HG03378 (cell line): Measurements from ENCODE around the gene ANKFY1.
"Not testable (repeated sequence)": the region's sequence is repeated elsewhere in the genome, so short reads cannot be mapped to it uniquely, and the experiment has no call there.

Experiments used
- ATAC-seq: cut with Tn5 transposase; IDR thresholded peaks from one replicate; pipeline ENCODE4 v1.9.1; 2021; ENCODE audit warnings: mild to moderate bottlenecking, moderate library complexity; ENCODE audit not compliant: unreplicated experiment

Gene ANKFY1

DNA sequence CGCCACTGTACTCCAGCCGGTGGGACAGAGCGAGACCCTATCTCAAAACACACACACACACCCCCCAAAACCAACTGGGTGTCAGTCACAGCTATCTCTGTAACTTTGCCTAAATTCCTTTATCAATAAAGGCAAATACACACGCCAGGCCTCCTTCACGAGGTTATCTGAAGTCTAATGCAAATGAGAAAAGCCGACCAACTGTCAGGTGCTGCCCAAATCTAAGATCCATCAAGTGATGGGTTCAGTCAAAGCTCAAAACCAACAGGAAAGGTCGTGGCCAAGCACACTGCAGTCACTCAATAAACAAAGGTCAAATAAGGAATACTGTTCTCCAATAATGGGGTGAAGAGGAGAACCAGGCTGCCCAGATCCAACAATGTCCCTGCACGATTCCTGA is 1.1 kb downstream of the ANKFY1 start:
- no peak for ATAC-seq

DNA sequence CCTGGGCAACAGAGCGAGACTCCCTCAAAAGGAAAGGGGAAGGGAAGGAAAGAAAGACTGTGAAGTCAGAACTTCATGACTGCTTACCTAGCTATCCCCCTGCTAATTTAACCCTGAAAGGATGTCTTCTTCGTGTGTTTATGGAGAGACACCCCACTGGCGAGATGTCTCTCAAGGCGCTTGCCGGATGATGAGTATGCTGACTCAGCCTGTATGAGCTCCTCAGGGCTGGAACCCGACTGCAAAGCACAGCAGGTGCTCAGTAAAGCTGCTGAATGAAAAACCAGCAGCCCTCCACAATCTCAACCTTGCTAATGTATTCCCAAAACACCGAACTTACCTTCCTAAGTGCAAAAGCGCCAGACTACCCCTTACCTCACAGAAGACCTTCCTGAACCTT is 2.3 kb downstream of the ANKFY1 start:
- ATAC-seq, result no peak

DNA sequence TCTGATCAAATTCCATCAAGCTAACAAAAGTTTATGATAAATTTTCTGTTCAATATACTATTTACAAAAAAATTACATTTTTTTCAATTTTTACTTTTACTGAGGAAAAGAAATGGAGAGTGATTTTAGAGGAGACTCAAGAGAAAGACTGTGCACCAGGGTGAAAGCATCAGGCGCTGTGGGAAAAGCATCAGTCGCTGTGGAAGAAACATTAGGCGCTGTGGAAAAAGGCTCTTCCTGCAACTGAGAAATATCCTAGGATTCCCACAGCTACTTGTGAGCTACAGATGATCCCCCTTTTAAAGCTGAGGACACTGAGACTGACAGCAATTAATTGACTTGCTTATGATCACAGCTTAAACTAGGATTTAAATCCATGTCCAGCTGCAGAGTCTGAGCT is 4.9 kb downstream of the ANKFY1 start:
- no peak for ATAC-seq

DNA sequence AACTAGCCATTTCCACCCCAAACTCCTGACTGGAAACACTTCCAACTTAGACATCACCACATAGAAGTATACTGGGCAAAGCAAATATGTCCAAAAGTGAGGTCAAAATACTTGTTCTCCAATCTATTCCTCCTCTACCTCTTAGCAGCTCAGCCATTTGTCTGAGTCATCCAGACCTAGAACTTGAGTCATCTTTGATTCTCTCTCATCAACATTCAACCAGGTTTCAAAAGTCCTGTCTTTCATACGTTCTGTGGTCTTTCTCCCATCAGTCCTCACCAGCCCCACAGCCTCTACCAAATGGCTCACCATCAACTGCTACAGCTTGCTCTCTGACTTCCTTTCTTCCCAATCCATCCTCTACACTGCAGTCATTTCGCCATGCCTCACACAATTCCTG is 6.8 kb downstream of the ANKFY1 start:
- no peak for ATAC-seq

GRCh38 chr17:4255271-4255670 is 8.5 kb downstream of the ANKFY1 start:
- not testable (repeated sequence) for ATAC-seq

DNA sequence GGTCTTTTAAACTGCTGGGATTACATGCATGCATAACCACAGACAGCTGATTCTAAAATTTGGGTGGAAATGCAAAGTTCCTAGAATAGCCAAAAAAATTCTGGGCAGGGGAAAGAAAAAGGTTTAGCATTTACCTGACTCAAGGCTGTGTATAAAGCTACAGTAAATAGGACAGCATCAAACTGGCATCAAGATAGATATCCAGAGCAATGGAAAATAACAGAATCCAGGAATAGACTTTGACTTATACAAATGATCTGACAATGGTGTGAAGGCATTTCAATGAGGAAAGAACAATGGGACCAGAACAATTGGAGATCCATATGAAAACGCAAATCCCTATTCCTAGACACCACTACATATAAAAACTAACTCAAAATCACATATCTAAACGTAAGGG is 12.9 kb downstream of the ANKFY1 start:
- ATAC-seq, result no peak

GRCh38 chr17:4249452-4250029 is 14.2 kb downstream of the ANKFY1 start:
- ATAC-seq, result no peak

- ATAC-seq, result no peak
Observed at GRCh38 chr17:4248504-4249277, 15.1 kb downstream of the ANKFY1 start.

GRCh38 chr17:4247971-4248388 is 15.8 kb downstream of the ANKFY1 start:
- ATAC-seq, result no peak

DNA sequence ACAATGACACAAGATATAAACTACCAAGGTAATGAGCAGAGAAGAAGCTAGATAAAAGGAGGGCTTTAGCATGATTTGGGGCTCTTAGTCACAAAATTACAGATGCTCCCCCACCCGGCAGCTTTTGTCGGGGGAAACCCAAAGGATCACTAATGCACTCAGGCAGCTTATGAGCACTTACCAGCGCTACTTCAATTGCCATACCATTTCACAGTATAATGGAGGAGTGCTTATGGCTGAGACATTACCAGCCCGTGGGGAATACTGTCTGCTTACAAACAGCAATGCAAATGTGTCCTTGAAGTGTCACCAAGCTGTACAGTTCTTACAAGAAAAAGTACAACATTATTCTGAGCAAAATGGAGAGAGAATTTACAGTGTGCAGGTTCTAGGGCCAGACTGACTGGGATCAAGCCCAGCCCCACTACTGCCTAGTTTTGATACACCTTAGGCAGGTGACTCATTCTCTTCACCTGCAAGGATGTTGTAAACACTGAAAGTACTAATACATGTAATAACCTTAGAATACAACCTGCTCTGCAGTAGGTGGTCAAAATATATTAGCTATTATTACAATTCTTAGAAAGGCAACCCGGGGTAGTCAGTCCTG is 16.3 kb downstream of the ANKFY1 start:
- ATAC-seq, result no peak

GRCh38 chr17:4246674-4247073 is 17.1 kb downstream of the ANKFY1 start:
- ATAC-seq, result no peak

DNA sequence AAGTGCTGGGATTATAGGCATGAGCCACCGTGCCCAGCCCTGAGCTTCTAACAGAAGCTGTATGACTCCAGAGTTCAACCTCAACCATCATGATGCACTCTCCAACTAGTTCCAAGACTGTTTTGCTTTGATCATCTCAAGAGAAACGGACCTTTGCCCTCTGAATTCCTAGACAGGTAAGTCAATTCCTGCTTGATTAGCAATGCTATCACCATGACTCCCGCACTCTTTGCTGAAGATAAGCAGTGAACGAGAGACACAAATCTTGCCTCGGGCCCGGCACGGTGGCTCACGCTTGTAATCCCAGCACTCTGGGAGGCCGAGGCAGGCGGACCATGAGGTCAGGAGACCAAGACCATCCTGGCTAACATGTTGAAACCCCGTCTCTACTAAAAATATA is 22.2 kb downstream of the ANKFY1 start:
- ATAC-seq, result no peak

- ATAC-seq, result no peak
Observed at GRCh38 chr17:4236456-4236855, 27.3 kb downstream of the ANKFY1 start.

DNA sequence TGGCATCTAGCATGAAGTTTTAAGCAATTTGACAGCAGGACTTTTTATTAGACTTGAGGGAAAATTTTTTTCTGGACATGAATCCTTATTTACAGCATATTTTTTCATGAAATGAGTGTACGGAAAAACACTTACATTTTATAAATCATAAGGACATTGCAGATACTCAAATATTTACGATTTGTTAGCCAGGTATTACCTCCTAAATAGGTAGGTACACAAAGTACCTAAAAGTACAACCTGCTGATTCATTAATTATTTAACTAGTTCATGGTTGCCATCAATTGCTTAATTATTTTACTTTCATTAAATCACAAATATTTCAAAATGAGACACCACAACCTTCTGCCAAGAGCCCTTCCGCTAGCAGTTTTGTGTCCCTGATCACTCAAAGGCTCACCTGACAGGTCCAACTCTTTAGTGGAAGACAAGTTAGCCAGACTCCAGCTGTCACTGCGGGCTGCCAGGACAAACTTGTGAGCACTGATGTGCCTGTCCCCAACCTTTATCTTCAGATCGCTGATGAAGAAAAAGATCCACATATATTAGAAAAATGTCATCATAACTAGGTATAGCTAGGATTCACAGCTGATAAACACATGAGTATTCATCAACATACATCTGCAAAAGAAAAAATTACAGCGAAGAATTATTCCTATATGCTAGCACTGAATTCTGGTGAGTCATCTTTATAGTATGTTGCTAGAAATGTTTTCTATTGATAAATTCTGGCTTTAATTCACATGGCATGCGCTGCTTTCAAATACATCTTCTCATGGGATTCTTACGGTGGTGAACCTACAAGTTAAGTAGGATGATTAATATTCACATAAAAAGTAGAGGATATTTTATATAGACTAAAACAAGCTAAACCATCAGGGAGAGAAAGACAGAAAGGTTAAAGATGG is 28.2 kb downstream of the ANKFY1 start:
- ATAC-seq, result no peak

DNA sequence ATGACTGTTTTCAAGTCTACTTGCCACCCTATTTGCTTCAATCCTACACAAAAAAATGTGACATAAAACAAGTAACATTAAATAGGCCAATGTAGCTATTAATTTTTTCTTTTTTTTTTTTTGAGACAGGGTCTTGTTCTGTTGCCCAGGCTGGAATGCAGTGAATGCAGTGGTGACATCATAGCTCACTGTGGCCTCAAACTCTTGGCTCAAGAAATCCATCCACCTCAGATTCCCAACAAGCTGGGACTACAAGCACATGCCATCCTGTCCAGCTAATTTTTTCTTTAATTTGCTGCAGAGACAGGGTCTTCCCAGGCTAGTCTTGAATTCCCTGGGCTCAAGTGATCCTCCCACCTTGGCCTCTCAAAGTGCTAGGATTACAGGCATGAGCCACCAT is 29.4 kb downstream of the ANKFY1 start:
- no peak for ATAC-seq

DNA sequence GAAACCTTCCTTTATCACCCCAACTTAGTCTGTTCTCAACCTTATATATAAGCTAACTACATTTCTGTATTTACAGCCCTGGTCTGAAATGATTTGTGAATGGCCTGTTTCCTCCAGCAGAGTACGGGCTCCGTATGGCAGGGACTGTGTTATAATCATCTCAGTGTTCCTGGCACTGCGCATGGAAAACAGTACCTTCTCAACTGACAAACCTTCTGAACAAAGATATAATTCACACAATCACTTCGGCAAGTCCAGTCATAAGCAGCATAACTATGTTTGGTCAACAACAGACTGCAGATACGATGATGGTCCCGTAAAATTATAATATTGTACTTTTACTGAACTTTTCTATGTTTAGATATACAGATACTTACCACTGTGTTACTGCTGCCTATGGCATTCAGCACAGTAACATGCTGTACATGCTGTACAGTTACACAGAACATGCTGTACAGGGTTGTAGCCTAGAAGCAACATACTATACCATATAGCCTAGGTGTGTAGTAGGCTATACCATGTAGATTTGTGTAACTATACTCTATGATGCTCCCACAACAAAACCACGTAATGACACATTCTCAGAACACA is 30.0 kb downstream of the ANKFY1 start:
- ATAC-seq, result no peak

- no peak for ATAC-seq
Observed at GRCh38 chr17:4232168-4232813, 31.5 kb downstream of the ANKFY1 start.

DNA sequence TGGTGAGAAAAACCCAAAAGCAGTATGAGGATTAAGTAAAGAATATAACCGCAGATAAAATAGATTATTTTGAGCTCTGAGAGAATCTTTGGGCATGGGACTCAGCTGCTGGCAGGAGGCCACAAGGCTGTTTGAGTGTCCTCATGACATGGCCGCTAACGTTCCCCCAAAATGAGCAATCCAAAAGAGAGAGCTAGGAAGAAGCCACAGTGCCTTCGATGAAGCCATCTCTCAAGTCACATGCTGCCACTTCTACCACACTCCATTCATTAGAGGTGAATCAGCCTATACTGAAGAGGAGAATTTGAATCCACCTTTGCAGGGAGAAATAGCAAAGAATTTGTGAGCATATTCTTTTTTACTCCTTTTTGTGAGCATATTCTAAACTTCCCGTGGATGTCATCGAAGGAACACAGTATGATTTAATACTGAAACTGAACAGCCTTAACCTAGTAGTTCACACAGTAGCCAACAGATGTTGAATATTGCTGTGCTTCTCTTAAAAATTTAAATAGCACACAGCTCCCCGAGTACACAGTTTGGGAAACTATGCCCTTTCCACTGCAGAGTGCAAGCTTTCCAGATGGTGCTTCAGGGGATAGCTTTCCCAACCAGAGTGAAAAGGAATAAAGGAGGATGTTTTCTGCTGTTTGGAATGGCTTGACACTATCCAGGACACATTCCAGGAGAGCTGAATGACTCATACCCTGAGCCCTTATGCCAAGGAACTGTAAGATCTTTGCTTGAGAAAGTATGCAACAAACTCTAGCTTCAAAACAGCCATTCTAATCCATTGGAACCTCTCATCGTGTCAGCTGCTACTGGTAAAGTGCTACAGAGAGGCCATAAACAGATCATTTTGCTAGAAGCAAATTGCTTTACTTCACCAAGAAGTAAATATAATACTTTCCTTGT is 33.9 kb downstream of the ANKFY1 start:
- no peak for ATAC-seq

- no peak for ATAC-seq
Observed at GRCh38 chr17:4221899-4222659, 41.7 kb downstream of the ANKFY1 start.
